Epidermal melanocyte (primary cell): ENCODE data around the gene DIAPH1.
A peak's percentile ranks its signal among the peaks of the same experiment; 100 is the strongest.

Source experiments
- DNase-seq: peaks from one replicate; pipeline ENCODE4 v3.0.0; 2011; ENCODE audit warnings: low spot score; ENCODE audit not compliant: insufficient read length

Gene DIAPH1

DNA sequence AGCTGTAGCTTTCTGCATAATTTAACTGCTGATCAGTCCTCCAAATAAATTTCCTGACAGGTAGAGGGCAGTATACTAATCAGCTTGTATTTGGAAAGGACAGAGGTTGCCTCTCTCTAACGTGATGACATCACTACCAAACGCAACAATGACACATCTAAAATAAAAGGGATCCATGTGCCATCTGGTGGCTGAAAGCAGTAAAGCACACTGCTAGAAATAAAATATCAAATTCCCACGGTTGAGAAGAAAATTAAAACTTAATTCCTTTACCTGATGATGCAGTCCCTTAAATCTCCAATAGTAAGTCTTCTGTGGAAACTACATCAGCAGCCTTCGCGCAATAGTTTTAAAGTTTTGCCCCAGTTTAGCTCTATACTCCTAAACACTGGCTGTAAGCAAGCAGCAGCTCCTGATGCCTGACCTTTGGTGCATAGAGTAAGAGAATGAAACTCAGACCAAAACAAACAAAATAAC lies 54.5 kb downstream of the DIAPH1 start:
- DNase-seq: no peak

DNA sequence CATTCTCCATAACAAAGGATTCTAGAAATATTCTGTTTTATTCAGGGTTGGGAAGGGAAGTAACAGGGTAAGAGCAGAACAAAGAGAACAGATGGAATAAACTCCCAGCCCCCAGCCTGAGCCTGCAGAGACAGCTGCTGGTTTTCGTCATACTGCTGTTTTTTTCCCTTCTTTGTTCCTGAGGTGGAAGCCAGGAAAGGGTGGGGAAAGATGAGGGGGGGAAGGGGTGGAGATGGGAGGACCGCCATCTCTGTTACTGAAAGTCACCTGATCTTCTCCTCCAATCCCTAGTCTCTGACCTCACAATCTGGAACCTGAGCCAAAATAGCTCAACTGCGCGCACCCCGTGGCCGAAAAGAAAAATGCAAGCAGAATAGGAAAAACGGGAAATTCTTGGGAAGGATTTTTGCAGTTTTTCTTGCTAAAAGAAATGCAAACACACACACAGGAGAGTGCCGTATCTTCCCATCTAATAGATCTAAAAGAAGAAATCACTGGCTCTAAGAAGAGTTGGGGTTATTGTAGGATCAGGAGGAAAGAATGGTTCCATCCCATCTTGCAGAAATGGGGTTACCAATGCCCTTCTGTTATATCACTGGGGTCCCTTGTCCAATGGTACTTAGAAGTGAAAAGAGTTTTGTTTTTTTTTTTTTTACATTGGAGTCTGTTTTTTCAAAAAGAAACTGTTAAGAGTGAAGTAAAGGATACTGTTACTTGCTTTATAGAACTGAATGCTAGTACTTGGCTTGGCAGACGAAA lies 57.9 kb downstream of the DIAPH1 start:
- DNase-seq: no peak

DNA sequence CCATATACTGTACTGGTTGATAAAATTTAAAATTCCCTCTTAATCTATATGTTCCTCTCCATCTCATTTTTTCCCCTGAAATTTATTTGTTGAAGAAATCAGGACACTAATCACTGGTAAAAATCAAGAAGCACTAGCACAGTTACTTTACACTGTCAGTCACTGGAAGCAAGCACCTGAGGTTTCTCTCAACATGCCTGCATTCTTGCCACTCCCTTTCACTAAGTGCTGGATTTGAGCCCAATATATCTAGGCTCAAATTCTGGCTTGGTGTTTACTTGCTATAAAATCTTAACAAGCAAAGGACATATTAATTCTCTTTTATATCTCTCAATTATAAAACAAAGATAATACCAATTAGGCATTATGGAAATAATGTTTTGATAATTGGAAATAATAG lies 58.6 kb downstream of the DIAPH1 start:
- no peak for DNase-seq

DNA sequence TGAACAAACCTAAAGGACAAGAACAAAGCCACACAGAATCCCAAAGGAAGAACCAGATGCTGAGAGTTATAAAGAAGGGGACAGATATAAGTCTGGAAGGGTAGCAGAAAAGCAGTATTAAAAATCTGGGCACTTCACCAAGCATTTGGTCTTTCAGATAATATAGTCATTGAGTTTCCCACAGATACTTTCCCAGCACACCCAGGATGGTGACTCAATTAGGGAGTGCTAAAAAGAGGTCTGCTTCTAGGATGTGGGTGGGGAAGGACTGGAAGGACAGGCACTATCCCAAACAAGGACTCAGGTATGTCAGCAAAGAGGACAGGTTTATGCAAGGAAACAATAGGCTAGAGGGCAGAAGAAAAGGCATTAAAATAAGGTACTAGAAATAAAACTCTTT lies 59.3 kb downstream of the DIAPH1 start:
- no peak for DNase-seq

DNA sequence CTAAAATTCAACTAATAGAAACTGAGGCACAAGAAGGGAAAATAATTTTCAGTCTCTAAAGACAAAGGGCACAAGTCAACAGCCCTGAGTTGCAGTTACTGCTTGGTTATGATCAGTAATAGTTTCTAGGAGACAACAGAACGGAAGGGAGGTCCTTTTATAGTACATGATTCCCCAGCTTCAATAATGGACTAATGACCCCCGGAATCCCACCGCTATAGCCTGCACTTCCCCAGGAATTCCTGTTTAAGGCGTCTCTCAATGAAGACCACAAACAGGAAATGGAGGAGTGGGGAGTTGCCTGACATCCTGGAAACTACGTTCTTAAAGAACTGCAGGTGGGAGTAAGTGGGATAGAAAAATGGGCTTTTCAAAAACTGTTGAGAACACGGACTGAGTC lies 60.6 kb downstream of the DIAPH1 start:
- DNase-seq: no peak

DNA sequence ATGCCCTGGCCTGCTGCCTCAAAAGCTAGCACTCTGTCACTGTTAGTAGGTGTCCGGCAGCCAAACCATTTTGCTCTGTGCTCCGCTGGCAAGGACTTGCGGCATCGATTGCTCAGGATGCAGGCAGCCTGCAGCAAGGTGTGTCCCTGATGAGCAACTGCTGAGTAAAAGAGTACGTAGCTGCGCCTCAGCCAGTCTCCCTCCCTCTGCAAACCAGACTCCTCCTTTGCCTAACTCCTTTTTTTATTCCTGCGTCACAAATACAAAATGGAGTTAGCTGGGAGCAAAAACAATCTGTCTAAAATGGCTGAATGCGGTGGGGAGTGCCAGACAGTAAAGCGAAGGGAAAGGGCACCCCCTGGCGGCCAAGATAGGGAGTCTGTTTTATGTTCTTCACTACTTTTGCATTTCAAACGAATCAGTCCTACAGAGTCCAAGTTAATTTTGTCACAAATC lies 61.1 kb downstream of the DIAPH1 start:
- no peak for DNase-seq

DNA sequence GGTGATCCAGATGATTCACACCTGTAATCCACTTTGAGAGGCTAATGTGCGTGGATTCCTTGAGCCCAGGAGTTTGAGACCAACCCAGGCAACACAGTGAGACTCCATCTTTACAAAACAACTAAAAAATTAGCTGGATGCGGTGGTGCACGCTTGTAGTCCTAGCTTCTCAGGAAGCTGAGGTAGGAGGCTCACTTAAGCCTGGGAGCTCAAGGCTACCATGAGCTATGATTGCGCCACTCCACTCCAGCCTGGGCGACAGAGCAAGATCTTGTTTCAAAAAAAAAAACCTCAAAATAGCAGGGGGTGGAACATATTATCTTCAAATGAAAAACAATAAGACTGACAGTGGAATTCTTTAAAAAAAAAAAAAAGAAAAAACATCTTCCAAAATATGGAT lies 70.9 kb downstream of the DIAPH1 start:
- no peak for DNase-seq

DNA sequence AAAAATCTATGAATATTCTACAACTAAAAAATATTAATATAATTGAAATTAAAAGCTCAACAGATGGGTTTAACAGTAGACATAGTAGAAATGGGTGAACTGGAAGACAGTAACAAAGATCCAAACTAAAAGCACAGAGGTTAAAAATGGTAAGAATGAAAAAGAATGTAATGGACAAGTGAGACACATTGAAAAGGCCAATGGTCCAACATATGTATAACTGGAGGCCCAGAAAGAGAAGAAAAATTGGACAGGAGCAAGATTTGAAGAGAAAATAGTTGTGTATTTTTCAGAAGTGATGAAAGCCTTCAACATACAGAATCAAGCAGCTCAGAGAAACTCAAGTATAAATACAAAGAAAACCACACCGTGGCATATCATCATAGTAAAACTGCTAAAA lies 71.3 kb downstream of the DIAPH1 start:
- no peak for DNase-seq

DNA sequence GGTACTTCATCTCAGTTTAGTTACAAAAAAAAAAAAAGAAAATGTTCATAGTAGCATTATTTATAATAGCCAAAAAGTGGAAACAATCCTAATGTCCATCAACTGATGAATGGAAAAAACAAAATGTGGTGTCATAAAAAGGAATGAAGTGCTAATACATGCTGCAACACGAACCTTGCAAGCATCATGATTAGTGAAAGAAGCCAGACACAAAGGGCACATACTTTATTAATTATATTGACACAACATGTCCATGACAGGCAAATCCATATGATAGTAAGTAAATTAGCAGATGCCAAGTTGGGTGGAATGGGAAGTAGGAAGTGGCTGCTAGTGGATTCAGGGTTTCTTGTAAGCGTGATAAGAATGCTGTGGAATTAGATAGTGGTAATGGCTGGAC lies 75.7 kb downstream of the DIAPH1 start:
- DNase-seq: no peak

DNA sequence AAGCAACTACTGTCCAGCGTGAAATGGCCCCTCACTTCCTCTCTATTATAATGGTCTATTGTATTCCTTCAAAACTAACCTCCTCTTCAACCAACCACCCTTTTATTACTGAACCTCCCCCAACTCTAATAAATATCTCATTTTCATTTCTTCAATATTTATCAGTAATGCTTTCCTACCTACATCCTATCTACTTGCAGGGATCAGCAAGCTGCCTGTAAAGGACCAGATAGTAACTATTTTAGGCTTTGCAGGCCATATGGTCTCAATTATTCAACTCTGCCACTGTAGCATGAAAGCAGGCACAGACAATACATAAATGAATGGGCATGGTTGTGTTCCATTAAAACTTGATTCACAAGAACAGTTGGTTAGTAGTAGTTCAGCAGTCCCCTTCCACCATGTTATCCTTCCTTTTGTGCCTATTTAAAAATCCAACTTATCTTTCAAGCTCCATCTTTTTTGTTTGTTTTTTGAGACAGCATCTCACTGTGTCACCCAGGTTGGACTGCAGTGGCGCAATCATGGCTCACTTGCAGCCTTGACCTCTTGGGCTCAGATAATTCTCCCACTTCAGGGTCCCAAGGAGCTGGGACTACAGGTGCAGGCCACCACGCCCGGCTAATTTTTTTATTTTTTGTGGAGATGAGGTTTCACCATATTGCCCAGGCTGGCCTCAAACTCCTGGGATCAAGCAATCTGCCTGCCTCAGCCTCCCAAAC lies 84.1 kb downstream of the DIAPH1 start:
- DNase-seq: no peak

DNA sequence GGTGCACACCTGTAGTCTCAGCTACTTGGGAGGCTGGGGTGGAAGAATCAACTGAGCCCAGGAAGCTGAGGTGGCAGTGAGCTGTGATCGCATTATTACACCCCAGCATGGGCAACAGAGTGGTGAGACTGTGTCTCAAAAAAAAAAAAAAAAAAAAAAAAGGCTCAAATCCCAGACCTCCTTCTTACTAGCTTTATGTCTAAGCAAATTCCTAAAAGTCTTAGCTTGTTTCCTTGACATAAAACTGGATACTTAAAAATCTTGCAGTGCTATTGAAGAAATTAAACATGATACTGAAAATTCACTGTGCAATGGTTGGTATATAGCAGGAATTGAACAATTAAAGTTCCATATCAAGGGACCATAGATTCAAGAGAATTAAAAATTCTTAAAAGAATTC lies 84.9 kb downstream of the DIAPH1 start:
- DNase-seq: no peak

DNA sequence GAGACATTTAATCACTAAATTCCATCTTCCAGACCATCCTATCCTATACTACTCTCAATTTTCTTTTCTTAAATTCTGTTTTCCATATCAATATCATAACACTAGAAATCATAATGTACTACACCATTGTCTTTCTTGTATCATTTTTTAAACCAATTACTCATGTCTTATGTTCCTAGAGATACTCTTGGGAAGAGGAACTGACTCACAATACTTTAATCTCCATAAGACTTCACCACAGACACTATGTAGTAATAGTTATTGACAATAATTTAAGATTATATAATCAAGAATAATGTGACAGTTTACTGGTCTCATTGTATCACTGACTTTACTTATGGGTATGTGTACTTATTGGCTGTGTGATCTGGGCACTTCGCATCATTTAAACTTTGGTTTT lies 86.1 kb downstream of the DIAPH1 start:
- DNase-seq: no peak

DNA sequence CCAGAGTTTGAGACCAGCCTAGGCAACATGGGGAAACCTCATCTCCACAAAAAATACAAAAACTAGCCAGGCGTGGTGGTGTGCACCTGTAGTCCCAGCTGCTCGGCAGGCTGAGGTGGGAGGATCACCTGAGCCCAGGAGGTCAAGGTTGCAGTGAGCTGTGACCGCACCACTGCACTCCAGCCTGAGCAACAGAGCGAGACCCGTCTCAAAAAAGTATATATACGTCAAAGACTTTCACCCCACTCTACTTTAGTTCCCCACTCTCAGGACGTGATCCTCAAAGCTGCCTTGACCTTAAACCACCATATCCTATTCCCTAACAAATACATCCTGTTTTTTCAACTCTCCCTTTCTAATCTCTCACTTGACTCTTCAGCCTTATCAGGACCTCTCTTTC lies 88.9 kb downstream of the DIAPH1 start:
- DNase-seq: no peak

DNA sequence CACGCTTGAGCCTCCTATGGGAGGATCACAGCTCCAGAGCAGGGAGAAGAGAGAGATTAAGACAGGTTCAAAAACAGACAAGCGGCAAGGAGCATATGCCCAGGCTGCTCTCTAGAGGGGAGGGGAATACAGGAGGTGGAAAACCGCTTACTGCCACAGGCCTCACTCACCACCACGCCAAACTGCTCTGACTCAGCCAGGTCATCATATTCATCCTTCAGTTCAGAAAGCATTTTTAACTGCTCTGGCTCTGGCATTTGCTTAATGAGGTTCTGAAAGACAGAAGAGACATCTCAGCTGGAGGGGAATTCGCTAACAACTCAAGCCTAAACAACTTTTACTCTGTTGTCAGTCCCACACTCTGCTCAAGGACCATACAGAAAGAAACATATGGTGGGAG lies 89.8 kb downstream of the DIAPH1 start:
- DNase-seq: no peak

DNA sequence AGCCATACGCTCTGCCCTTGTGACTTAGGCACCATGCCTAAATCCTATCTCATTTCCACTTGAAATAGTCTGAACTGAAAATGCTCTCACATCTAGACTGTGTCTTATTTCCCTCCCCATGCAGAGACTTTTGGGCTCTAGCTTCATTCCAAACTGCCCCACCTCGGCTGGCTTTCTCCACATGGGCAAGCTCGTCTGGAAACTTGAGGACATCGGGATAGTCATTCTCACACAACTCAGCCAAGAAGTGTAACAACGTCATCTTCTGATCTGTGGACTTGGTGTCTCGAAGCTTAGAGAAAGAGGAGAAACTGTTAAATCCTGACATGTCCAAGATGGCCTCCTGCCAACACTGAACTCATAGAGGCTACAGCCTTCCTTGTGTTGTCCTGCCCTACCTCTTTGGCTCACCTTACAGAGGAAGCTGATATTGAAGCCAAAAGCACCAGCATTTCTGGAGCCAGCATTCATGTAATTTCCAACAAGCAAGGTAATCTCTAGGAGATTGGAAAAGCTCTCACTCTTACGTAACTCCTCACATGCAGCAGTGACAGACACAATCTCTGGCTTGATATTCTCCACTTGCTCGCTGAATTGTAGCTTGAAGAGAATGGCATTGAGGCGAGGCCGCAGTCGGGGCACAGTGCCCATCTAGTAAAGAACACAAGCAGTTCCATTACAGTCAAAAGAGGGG lies 90.4 kb downstream of the DIAPH1 start:
- DNase-seq: no peak

DNA sequence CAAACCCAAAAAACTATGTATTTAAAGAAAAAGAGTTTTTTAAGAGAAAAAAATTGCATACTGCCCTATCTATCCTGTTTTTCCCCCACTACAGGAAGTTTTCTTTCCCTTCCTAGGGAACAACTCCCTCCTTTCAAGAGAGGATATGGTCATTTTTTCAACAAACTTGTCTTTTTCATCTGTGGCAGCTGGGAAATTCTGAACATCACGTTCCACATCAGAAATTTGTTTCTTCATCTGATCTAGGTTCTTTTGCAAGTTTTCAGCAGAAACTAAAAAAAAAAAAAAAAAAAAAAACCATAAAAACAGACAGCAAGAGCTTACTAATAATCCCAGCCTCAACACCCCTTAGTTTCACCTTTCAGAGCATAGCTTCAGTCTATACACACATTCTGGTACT lies 91.4 kb downstream of the DIAPH1 start:
- DNase-seq: no peak

DNA sequence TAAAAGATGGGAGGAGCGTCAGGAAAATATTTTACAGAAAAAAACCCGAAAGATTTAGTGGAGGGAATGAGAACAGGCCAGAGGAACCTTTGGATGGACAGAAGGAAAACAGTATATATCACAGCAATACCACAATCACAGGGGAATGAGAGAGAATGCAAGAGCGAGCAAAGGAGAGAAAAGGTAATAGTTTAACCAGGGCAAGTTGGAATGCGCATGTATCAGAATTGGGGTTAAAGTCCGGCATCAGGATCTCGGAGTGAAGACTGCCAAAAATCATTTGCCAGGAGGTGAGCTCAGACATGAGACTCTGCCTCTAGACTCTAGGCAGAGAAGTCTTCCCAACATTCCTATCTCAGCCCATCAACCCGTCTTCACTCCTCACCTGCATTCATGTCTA lies 93.1 kb downstream of the DIAPH1 start:
- no peak for DNase-seq

DNA sequence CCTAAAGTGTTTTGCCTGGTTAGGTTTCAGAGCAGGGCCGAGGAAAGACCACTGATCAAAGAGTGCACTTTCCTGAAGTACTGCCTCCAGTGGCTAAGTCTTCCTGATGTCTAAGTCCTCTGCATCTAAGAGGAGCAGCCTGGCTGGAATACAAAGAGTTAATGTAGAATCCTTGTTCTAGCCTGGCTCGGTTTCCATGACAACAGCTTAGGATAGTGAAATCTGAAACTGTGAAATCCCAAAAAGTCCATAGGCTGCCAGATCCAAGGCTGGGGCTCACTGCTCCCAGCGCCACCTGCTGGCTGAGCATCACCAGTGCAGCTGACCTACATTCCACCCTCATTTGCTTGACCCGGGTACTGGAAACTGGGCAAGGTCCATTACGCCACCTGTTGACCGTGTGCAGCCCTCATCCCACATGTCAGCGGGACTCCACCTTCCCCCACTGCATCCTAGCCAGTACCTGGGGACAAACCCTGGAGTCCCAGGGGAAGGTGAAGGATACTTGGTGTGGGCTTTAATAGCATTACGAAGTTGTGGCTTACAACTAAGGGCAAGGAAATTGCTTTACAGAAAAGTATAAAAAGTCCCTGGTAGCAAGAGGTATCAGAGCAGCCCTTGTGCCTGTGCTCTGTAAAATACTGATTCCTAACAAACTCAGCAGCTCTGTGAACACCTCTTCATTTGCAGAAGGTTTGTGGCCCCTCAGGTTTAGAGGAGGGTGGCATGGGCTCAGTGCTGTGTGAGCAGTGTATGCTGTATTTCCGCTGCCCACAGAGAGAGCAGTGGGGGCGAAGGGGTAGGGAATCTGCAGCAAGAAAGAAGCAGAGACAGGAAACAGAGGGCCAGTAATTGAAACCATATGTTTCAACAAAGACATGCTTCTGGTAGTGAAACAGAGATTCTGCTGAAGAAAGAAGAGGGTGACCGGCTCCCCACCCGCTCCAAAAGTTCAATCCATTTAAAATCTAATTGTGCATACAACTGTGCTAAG lies 93.9 kb downstream of the DIAPH1 start:
- DNase-seq: peak; percentile 91

DNA sequence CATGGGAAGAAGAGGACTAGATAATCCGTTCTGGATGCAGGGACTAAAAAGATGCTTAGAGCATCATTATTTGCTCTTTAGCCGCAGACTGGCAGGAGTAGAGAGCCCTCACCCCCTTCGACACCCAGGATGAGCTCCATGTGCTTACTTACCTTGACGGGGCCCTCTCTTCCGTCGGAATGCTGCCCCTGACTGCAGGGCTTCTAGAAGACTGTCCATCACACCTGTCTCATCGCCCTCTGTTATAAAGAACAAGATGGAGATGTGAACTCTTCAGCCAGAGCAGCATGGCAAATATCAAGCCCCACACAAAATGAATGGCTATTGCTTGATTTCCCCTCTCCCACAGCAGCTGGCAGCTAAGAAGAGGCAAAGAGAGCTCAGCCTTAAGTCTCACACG lies 94.8 kb downstream of the DIAPH1 start:
- no peak for DNase-seq

DNA sequence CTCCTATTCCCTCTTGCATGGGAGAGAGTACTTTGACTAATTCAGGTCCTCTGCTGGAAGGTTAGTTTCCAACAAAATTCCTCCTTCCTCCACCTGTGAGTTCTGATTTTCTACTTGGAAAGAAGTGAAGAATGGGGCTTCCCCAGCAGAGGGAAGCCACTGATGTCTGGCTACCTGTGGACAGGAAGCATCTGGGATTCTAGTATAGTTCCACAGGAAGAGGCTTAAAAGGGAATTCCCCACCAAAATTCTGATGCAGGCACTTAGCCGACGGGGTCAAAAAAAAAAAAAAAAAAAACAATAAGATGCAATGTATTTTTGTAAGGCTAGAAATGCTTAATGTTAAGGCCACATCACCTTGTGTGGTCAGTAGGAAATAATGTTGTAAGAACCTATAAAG lies 96.5 kb downstream of the DIAPH1 start:
- DNase-seq: no peak

DNA sequence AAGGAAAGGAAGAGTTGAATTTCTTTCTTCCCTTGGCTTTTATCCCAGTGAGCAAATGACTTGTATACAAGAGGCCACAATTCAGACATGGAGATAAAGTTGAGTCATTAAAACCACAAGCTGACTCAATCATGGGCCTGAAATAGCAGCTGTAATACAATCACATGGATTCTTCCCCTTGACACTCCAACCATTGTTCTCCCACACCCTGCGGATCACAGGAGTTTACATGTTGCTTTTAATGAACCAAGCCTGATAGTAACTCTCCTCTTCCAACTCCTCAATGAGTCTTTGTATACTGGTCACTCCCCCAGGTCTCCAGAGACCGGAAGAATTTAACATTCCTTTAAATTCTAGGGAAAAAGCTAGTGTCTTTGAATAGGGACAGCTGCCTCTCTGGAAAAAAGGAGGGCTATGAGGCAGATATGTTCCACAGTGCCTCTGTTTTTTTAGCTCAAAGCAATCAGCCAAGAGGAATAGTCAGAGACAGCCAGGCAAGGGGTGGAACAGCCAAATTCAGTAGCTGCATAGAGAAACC lies 97.5 kb downstream of the DIAPH1 start:
- DNase-seq: peak; percentile 71
